ENCODE results near the gene AARS2.

The AARS2 gene

DNA sequence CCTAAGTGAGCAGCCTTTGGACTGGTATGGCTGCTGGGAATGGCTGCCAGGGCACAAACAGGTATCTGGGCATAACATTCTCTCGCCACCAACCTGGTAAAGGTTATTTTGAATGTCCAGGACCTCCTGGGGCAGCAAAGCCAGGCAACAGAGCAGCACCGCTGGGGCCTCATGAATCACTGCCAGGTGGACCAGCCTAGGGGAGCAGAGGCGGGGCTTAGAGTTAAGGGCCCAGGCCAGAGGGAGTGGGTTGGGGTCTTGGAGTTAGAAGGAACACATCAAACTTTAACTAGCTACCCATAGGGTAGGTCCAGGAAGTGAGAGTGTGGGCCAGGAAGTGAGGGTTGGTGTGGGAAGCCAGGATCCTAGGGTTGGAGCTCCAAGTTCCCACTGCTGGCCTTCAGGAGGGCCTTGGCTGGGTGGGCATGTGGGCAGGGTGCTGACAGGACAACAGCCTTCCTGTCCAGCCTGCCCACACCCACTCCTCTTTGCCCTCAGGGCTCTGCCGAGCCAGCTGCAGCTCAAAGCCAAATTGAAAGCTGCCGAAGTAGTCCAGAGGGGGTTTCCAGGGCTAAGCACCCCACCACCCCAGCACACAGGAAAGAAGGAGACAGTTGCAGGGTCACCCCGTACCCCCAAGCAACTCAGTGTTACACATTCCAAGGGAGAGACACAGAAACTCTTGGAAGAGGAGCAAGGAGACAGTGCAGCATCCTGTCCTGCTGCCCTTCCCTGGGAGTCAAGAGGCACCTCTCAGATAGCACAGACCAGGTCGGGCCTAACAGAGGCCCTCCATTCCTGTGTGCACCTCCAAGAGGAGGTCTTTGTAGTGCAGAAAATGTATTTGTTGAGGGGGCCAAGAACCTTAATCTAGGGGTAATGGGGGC, 50.4 kb downstream of the AARS2 start:
- no peak for TF ChIP-seq CTCF (IDR thresholded peaks at IDR 0.05)
- Histone ChIP-seq H3K36me3 (peaks cover 28% of the 10 kb centered on the region), H3K27ac (peak overlapping the region; percentile 85), H3K27me3 (no peaks in the 10 kb centered on the region), H3K9me3 (no peaks in the 10 kb centered on the region), H3K4me3 (ENCODE audit: low read depth in 1 of 2, low read length in 1 of 2) (peak overlapping the region; percentile 74 to 77), H3K4me1 (ENCODE audit: control insufficient read depth in 1 of 2, insufficient read depth in 1 of 2, low read depth in 1 of 2, low read length in 1 of 2) (peaks cover 35 to 38% of the 10 kb centered on the region in 2 experiments)

- H3K4me3 ChIP-seq (ENCODE audit: low read depth in 1 of 2, low read length in 1 of 2) = no peak overlapping the region
- H3K36me3 ChIP-seq = peaks cover 28% of the 10 kb centered on the region
- peaks cover 6% of the 10 kb centered on the region for H3K27me3 ChIP-seq
- H3K27ac ChIP-seq = no peak overlapping the region
- no peak for TF ChIP-seq CTCF (IDR thresholded peaks at IDR 0.05)
- no peaks in the 10 kb centered on the region for H3K9me3 ChIP-seq
- H3K4me1 ChIP-seq (ENCODE audit: control insufficient read depth in 1 of 2, insufficient read depth in 1 of 2, low read depth in 1 of 2, low read length in 1 of 2) = peaks cover 45 to 47% of the 10 kb centered on the region in 2 experiments
These were observed 51.6 kb downstream of the AARS2 start for GRCh38 chr6:44261581-44261980.

DNA sequence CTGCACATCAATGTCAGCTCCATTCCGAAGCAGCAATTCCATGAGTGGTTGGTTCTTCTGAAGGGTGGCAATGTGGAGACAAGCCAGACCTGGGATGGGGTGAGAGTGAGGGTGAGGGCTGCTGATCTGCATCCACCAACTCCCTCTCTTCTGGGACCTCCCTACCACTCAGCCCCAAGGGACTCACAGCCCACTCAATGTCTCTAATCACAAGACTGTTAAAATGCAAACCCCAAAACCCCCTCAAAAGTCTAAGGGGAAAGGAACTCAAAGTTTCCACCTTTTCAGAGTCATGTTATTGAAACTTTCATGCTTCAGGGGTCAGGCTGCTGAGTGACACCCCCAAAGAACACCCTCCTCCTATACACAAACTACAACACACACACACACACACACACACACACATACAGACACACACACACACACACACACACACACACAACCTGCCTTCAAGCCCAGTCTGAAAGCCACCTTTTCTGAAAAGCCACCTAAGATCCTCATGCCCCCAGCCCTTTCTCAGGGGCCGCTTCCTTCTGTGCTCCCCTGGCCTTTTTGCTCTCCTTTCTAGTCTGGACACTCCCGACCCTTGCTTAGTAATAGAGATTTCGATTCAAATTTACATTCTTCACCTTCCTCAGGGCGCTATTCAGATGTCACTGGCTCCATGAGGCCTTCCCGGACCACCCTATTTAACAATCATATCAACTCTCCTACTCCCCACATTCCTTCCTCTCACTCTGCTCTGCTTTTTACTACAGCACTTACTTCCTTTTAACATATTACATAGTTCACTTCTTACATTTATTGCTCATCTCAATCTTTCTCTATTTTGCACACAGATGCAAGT, 52.5 kb downstream of the AARS2 start:
- H3K27ac ChIP-seq = no peak overlapping the region
- H3K4me1 ChIP-seq (ENCODE audit: control insufficient read depth in 1 of 2, insufficient read depth in 1 of 2, low read depth in 1 of 2, low read length in 1 of 2) = peaks cover 47 to 48% of the 10 kb centered on the region in 2 experiments

DNA sequence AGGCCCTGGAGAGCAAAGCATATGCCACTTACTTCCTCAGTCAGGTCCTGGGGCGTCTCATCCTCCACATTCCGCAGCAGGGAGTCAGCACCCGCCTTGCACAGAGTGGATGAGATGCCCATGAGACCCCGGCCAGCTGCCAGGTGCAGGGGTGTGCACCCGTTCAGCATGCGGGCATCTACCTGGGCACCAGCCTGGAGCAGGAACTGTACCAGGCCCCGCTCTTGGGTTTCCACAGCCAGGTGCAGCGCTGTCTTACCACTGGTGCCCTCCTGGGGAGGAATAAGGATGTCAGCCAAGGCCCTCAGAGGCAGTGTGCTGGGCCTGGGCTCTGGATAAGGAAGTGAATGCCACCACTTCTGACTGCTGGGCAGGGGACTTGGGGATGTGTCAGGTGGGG, 53.1 kb downstream of the AARS2 start:
- TF ChIP-seq CTCF (IDR thresholded peaks at IDR 0.05) = no peak
- Histone ChIP-seq H3K36me3 (peaks cover 30% of the 10 kb centered on the region), H3K9me3 (no peaks in the 10 kb centered on the region), H3K4me3 (ENCODE audit: low read depth in 1 of 2, low read length in 1 of 2) (no peak overlapping the region), H3K27me3 (peaks cover 7% of the 10 kb centered on the region), H3K27ac (no peak overlapping the region), H3K4me1 (ENCODE audit: control insufficient read depth in 1 of 2, insufficient read depth in 1 of 2, low read depth in 1 of 2, low read length in 1 of 2) (peaks cover 44 to 46% of the 10 kb centered on the region in 2 experiments)

More for the DNA sequence above, 52.5 kb downstream of the AARS2 start:
- H3K36me3 ChIP-seq = peaks cover 28% of the 10 kb centered on the region
- H3K4me3 ChIP-seq (ENCODE audit: low read depth in 1 of 2, low read length in 1 of 2) = no peak overlapping the region
- H3K9me3 ChIP-seq = no peaks in the 10 kb centered on the region
- H3K27me3 ChIP-seq = peaks cover 7% of the 10 kb centered on the region
- no peak for TF ChIP-seq CTCF (IDR thresholded peaks at IDR 0.05)

DNA sequence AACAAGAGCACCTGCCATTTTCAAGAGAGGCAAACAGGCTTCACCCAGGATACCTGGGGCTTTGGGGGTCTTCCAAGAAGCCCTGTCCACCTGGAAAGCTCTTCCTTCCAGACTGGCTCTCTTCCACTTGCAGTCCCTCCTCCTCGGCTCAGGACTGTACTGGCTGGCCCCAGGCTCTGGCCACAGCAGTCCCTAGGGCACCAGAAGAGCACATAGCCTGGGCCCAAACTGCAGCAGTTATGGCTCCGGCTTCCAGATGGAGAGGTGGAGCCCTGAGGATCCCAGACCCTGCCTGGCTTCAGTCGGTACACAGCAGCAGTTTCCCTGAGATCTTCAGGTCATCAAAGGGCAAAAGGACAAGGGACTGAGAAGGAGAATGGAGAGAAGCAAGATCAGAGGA, 54.2 kb downstream of the AARS2 start:
- Histone ChIP-seq H3K27ac (no peak overlapping the region), H3K4me3 (ENCODE audit: low read depth in 1 of 2, low read length in 1 of 2) (no peak overlapping the region), H3K9me3 (no peaks in the 10 kb centered on the region), H3K27me3 (peaks cover 7% of the 10 kb centered on the region), H3K36me3 (peaks cover 37% of the 10 kb centered on the region), H3K4me1 (ENCODE audit: control insufficient read depth in 1 of 2, insufficient read depth in 1 of 2, low read depth in 1 of 2, low read length in 1 of 2) (peaks cover 33 to 36% of the 10 kb centered on the region in 2 experiments)
- TF ChIP-seq CTCF (IDR thresholded peaks at IDR 0.05) = no peak

Data from neutrophil (primary cell).